NOMO-1 (cell line): ENCODE results near the gene SLX4IP.
A peak's percentile ranks its signal among the peaks of the same experiment; 100 is the strongest.
"Not testable (repeated sequence)": the region's sequence is repeated elsewhere in the genome, so short reads cannot be mapped to it uniquely, and the experiment has no call there.

Source experiments
- DNase-seq, 2 experiments: peaks; one replicate each; lab custom pipeline; 2025; ENCODE audit not compliant: unreplicated experiment in 2 of 2; lab: John Stamatoyannopoulos, UW

Gene SLX4IP

GRCh38 chr20:10434832-10435812 is at the start of gene SLX4IP:
Gene SLX4IP, plus strand, starts transcription at chr20:10435305. Its CDS starts 22,900 bp downstream, at chr20:10458205.
- peak; percentile 97 to 98 for DNase-seq

DNA sequence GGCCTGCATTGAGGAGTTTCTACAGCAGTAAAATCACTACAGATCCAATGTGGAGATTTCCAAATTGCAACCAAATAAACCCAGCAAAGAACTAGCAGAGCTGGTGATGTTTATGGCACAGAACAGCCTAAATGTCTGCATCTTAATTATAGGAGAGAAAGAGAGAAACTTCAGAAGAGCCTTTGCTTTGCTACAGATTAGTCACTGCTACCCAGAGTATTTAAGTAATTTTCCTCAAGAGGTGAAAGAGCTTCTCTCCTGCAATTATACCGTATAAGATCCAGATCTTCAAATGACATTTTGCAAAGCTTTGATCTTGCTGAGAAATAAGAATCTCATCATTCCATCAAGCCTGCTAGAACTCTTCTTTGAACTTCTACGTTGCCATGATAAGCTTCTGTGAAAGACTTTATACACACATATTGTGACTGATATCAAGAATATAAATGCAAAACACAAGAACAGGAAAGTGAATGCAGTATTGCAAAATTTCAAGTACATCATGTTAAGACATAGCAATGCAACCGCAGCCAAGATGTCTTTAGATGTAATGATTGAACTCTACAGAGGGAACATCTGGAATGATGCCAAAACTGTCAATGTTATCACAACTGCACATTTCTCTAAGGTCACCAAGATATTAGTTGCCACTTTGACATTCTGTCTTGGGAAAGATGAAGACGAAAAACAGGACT is 49.1 kb upstream of the SLX4IP start:
- no peak for DNase-seq

DNA sequence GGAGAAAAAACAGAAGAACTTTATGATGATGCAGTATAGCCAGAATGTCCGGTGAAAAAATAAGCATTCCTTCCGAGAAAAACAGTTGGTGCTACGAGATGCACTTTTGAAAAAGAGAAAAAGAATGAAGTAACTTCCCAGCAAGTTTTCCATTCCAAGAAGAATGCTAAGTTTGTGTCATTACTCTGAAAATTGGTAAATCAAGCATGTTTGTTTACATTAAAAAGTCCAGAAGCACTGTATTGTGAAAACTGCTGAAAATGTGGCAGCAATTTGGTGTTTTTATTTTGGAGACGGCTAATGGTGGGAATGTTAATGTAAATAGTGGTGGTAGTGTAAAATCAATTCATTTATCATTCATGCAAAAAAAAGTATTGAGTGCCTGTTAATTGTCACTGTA is 47.4 kb upstream of the SLX4IP start:
- DNase-seq: no peak

- no peak for DNase-seq
Observed at GRCh38 chr20:10388597-10388996, 46.5 kb upstream of the SLX4IP start.

DNA sequence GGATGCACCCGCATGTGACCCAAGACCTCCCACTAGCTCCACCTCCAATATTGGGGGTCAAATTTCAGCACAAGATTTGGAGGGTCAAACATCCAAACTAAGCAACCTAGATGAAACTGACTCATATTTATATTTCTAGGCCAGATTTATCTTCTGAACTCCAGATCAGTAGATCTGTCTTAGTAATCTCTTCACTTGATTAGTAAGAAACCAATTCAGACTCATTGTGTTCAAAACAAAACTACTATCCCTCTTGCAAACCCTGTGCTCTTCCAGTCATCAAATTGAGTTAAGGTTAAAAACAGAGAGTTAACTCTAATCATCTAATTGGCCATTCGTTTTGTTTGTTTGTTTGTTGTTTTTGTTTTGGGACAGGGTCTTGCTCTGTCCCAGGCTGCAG is 44.4 kb upstream of the SLX4IP start:
- DNase-seq: no peak

DNA sequence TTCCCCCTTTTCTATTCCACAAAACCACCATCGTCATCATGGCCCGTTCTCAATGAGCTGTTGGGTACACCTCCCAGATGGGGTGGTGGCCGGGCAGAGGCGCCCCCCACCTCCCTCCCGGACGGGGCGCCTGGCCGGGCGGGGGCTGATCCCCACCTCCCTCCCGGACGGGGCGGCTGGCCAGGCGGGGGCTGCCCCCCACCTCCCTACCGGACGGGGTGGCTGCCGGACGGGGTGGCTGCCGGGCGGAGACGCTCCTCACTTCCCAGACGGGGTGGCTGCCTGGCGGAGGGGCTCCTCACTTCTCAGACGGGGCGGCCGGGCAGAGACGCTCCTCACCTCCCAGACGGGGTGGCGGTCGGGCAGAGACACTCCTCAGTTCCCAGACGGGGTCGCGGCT is 40.4 kb upstream of the SLX4IP start:
- DNase-seq: not testable (repeated sequence)

DNA sequence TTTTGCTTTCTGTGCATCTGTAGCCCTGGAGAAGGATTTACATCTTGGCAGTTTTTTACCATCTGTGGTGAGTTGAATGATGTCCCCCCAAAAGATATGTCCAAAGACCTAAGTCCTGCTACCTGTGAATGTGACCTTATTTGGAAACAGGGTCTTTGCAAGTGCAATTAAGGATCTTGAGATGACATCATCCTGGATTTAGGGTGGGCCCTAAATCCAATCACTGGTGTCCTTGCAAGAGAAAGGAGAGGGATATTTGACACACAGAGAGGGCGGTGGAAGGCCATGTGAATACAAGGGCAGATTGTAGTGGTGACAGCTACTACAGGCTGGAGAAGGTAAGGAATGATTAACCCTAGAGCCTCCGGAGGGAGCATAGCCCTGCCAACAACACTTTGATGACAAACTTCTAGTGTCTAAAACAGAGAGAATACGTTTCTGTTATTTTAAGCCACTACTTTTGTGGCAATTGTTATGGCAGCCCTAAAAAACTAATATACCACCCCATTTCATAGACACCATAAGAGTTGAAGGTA is 36.2 kb upstream of the SLX4IP start:
- no peak for DNase-seq

GRCh38 chr20:10402938-10403608 is 32.0 kb upstream of the SLX4IP start:
- DNase-seq: no peak

GRCh38 chr20:10404023-10404628 is 31.0 kb upstream of the SLX4IP start:
- peak; percentile 11 to 54 for DNase-seq

DNA sequence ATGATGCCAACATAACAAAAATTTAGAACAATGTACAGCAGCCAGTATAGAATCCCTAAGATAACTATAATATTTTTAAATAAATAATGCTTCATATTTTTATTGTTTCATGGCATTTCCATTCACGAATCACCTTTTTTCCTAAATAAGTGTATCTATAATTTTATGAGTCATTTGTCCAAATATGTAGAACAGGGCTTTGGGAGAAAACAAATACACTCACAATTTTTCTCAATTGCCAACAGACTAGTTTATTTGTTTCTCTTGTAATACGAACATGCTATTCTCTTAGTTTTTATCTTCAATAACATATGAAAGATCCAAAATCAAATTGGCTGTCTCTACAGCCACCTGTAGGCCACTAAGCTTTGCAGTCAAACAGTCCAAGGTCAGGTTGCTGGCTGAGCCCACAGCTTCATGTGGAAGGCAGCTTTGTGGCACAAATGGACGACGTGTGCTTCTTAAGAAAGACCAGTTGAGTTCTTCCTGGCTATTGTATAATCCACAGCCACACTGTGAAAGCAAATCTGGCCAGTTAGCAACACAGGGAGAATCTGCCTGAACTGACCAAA is 30.1 kb upstream of the SLX4IP start:
- no peak for DNase-seq

GRCh38 chr20:10408108-10408813 is 26.8 kb upstream of the SLX4IP start:
- no peak for DNase-seq

DNA sequence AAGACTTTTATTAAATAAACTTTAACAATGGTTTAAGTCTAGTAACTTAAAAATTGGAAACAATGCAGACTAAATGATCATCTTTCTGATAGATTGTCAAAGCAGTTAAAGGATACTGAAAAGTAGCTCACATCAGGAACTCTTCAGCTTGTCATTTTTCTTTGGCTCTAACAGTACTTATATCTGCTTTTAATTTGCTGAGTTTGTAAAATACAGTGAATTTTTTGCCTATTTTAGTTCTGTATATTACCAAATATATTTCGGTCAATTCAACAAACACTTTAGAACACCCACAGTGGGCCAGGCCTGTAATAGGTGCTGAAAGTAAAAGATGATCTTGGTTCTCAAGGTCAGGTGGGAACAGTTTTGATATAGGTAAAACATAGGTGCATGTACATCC is 23.4 kb upstream of the SLX4IP start:
- DNase-seq: no peak

- no peak for DNase-seq
Observed at GRCh38 chr20:10412591-10413408, 22.3 kb upstream of the SLX4IP start.

- DNase-seq: no peak
Observed at GRCh38 chr20:10415013-10415650, 20.0 kb upstream of the SLX4IP start.

DNA sequence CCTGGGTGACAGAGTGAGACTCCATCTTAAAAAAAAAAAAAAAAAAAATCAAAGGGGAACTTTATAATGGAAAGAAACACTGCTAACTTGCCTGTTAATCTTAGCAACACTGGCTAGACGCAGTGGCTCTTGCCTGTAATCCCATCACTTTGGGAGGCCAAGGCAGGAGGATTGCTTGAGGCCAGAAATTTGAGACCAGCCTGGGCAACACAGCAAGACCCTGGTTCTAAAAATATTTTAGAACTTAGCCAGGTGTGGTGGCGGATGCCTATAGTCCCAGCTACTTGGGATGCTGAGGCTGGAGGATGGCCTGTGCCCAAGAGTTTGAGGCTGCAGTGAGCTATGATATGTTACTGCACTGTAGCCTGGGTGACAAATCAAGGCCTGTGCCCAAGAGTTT is 17.9 kb upstream of the SLX4IP start:
- DNase-seq: not testable (repeated sequence)

DNA sequence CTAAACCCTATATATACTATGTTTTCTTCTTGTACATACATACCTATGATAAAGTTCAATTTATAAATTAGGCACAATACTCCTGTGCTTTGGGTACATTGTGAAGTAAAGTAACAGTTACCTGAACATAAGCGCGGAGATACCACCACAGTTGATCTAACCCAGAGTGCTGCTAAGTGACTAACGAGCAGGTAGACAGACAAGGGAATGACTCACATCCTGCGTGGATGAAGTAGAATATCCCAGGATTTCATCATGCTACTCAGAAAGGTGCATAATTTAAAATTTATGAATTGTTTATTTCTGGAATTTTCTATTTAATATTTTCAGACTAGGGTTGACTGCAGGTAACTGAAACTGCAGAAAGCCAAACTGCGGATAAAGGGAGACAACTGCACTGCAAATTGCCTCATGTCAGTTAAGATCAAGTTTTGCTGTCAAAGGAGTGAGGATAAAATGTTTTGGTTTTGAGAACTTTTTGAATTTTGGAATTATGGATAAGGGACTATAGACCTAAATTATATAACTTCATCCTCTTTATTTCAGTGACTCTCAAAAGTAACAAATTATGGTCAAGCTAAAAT is 15.5 kb upstream of the SLX4IP start:
- no peak for DNase-seq

GRCh38 chr20:10423735-10424134 is 11.4 kb upstream of the SLX4IP start:
- no peak for DNase-seq
